ENCODE results near the gene COL27A1.
A peak's percentile ranks its signal among the peaks of the same experiment; 100 is the strongest.

COL27A1 gene

GRCh38 chr9:114149765-114150340 lies 5.5 kb upstream of the COL27A1 start:
- no peak for DNase-seq

DNA sequence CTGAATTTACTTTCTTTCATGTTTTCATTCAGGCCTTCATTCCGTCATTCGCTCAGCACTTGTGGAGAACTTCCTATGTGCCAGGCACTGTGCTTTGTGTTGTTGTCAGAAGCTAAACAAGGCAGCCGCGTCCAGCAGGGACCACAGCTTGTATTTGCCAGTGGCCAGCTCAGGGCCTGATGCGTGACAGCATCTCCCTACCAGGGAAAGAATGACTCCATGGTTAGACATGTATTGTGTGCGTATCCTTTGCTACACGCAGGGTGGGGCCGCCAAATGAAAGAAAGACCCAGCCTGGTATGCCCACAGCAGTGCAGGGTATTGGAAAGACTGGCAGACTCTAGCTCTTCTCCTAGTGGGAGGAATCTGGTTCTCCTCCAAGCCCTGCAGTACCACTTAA lies 4.7 kb upstream of the COL27A1 start:
- DNase-seq = no peak

GRCh38 chr9:114151426-114151956 lies 3.8 kb upstream of the COL27A1 start:
- DNase-seq = no peak

DNA sequence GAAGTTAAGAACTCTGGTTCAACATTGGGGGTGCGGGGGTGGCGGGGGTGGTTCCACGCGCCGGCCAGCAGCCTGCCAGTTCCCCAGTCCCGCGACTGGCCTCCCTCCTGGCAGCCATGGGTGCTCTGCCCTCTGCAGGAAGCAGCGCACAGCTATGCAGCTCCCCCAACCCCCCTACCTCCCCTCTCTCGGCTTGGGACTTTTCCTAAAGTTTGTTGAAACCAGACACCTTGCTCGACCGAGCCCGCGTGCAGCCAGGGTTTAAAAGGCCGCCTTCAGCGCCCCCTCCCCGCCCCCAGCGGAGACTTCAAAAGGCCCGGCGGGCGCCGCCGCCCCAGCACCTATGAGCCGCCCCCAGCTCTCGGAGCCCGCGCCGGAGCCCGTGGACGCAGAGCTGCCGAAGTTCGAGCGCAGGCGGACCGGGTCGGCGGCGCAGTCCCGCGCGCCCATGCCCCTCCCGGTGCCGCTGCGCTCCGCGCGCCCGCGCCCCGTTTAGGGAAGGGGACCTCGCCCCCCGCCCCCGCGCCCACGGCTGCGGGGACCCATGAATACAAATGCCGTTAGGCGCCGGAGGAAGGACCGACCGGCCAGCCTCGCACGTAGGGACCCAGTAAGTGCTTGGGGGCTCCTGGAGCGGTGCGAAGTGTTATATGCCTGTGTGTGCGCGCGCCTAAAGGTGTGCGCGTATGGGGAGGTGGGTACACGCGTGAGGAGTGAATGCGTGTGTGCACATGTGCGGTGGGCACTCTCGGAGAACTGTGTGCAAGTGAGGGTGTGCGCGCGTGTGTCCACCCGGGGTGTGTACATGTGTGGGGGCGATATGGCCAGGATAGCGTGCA lies 1.4 kb upstream of the COL27A1 start:
- no peak for DNase-seq

DNA sequence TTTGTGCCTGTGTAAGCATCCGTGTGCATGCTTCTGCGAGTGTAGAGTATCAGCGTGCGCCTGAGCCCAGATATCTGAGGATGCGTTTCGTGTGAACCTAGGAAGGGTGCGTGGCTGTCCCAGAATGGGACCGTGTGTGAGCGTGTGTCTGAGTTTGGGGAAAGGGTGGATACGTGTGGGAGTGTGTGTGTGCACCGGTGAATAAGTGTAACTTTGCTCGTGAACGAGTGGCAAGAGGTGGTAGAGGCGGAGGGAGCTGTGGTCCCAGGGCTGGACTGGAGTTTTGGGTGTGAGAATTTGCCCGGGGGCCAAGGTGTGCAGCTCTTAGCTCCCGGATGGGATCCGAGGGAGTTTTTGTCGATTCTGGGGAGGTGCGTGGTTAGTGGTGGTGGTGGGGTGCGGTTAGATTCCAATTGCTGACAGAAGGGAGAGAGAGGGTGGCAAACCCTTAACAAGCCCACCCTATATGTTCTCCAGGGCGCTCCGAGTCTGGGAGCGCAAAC lies 686 bp upstream of the COL27A1 start:
- DNase-seq = no peak

GRCh38 chr9:114155995-114156656 lies 789 bp downstream of the COL27A1 start:
- DNase-seq = peak; percentile 38

DNA sequence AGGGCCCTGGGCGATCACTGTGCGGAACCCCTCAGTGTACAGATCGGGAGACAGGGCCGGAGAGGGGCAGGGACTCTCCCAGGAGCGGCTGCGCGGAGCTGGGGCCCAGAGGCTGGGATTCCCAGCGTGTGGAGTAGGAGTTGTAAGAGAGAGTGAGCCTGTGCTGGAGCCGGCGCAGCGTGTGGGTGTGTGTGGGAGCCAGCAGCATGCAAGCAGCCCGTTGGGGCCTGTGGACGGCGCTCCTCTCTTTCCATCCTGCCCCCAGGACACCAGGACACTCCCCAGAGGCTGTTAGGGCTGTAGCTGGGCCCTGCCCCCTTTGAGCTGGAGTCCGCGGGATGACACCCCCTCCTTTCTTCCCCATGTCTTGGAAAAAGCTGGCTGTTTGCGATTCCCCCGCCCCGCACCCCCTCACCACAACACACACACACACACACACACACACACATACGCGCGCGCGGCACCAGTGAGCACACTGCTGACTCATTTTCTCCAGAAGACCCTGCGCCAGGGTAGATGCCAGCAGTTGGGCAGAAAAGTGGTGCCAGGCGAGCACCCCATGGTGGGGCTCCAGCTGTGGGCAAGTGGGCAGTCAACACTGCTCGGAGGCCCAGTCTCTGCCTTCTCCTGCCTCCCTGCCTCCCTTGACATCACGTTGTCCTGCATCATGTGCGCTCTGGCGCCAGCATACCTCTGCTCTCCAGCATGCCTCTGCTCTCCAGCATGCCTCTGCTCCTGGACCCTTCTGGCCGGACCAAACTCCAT lies 1.5 kb downstream of the COL27A1 start:
- DNase-seq = no peak

DNA sequence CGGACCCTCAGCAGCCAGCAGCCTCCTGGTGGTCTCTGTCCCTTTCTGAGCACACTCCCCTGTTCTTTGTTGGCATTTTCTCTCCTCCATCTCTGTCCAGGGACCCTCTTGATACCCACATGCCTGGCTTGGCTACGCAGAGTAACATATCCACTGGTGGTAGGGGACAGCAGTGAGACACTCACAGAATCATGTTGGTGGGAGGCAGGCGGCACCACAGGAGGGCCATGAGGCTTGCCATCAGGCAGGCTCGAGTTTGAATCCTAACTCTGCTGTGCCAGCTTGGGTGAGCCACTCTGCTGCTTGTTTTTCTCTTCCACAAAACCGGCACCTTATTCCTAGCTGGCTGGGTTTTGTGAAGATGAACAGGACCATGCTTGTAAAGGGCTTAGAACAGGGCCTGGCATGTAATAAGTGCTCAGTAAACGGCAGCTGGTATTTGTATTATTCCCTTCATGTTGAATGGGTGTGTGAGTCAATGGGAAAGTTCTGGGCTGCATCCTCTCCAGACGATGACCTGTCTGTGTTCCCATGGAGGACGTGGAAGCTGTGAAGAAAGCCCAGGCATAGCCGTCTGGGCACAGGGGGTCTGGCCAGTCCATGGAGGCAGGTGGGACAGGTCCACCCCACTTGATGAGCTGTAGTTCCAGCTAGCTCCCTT lies 2.3 kb downstream of the COL27A1 start:
- no peak for DNase-seq

DNA sequence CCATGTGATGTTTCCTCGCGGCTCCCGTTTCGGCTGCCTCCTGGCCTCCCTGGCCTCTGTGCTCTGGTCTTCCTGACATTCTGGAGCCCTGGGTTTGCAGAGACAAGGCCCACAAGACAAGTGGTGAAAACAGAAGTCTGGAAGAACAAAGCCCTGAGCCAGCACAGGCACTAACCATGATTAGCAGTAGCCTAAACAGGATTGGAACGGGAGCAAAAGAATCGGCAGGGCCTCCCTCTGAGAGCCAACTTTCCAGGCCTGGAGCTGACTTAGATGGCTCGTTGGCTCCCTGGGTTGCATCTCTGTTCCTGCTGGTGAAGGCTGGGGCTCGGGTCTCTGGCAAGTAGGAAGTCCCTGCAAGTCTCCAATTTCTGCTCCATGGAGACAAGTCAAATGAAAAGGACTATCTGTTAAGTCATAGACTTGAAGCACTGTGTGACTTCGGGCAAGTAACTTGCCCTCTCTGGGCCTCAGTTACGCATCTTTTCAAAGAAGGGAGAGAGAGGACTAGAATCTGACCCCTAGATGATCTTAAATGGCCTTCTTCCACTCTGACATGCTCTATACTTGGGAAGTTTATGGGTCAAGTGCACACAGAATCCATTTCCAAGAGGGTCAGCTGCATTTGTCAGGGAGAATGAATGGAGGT lies 3.3 kb downstream of the COL27A1 start:
- no peak for DNase-seq

GRCh38 chr9:114159691-114160090 lies 4.4 kb downstream of the COL27A1 start:
- DNase-seq = no peak

DNA sequence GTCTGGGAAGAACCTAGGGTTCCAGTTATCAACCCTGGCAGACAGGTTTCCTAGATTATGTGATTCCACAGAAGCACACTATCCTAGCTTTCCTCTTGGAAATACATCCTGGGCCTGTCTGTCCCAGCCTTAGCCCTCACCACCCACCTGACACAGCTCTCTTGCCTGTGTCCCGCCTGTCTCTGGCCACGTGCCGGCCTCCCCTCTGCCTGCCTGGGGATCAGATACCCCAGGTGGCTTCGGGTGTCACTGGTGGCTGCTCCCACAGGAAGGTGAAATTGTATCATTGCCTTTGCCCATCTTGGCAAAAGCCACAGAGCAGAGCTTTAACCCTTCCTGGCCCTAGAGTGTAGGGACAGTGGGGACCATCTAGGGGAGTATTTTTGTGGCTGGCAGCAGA lies 6.2 kb downstream of the COL27A1 start:
- no peak for DNase-seq

DNA sequence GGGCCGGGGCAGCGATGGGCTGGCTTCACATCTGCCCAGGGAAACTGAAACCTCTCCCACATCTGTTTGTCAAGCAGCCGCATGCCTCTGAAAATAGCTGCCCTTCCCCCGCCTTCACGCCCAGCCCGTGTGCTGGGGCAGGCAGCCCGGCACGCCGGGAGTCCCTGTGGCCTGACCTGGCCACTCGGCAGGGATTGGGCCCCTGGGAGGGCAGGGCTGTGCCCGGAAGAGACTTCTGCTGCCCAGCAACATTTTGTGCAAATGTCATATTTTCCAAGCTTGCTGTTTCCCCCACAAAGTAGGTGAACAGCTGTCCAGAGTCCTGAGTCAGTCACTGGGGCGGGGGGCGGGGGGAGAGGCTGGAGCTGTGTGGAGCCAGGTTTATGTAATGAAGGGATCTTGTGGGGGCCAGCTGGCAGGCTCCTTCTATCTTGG lies 8.2 kb downstream of the COL27A1 start:
- DNase-seq = no peak

DNA sequence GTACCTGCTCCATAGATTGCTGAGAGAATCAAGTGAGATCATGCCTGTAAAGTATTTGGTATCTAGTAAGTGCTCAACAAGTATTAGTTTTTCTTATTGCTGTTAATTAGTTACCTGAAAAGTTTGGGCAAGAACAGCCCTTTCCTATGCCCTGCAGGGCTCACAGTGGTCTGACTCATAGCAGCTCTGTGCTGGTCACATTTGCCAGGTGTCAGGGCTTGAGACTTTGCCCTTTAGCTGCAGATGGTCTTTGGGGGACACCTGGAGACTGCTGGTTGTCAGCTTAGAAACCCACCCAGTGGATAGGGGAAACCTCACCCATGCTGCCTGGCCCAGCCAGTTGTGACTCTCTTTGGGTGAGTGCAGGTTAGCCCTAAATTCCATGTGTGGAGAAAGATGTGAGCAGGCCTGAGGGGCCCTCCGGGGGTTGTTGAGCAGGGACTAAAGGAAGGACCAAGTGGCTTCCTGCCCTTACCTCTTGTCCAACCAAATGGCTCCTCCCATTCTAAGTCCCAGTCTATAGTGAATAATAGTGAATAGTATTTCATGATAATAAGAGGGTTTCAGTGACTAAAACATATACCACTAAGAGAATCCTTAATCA lies 9.0 kb downstream of the COL27A1 start:
- no peak for DNase-seq

- DNase-seq = no peak
These were observed 10.2 kb downstream of the COL27A1 start for GRCh38 chr9:114165407-114166102.

GRCh38 chr9:114166103-114166470 lies 10.8 kb downstream of the COL27A1 start:
- no peak for DNase-seq

GRCh38 chr9:114166614-114167572 lies 11.6 kb downstream of the COL27A1 start:
- no peak for DNase-seq

- DNase-seq = no peak
These were observed 12.3 kb downstream of the COL27A1 start for GRCh38 chr9:114167591-114168091.

DNA sequence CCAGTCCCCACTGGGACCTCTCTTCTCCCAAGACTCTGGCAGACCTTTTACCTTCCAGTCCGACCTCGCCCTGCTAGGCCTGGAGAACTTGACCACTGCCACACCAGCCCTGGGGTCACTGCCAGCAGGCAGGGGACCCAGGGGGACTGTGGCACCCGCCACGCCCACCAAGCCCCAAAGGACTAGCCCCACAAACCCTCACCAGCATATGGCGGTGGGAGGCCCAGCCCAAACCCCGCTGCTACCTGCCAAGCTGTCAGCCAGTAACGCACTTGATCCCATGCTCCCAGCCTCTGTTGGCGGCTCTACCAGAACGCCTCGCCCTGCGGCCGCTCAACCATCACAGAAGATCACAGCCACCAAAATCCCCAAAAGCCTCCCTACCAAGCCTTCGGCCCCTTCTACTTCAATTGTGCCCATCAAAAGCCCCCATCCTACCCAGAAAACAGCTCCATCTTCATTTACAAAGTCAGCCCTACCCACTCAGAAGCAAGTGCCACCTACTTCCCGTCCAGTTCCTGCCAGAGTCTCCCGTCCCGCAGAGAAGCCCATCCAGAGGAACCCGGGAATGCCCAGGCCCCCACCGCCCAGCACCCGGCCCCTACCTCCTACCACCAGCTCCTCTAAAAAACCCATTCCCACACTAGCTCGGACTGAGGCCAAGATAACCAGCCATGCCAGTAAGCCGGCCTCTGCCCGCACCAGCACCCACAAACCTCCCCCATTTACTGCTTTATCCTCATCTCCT lies 13.1 kb downstream of the COL27A1 start:
- no peak for DNase-seq
